Stomach (tissue), 9 donors: ENCODE results near the gene FMN1. TPM values are rescaled to one million over a fixed set of nuclear protein-coding genes. Genes with fewer than 3 reads are reported as not detected.

Experiments
- DNase-seq, 2 donors: peaks; one replicate each; pipeline versions ENCODE4 v3.0.0 to v3.0.0-alpha.2; 2013 to 2019
- H3K27ac ChIP-seq, 5 donors: fragments of 200-600 bp in 4 of 5; sonication (generic) in 4 of 5; one replicate each; pipeline ENCODE4 v1.5.1; 2013 to 2019; ENCODE audit warnings: mild to moderate bottlenecking in 1 of 5, moderate library complexity in 1 of 5
- H3K27me3 ChIP-seq, 3 donors: fragments of 200-600 bp; sonication (generic); one replicate each; pipeline ENCODE4 v1.5.1; 2017 to 2019; ENCODE audit warnings: mixed run types in 1 of 3
- H3K36me3 ChIP-seq, 4 donors: fragments of 200-600 bp; sonication (generic); 1 replicate in 3 of 4; 2 replicates in 1 of 4; pipeline ENCODE4 v1.5.1; 2016 to 2019
- H3K4me1 ChIP-seq, 4 donors: fragments of 200-600 bp; sonication (generic); one replicate each; pipeline ENCODE4 v1.5.1; 2016 to 2019
- H3K4me3 ChIP-seq, 4 donors: fragments of 200-600 bp; sonication (generic) in 3 of 4; one replicate each; pipeline ENCODE4 v1.5.1; 2016 to 2019; ENCODE audit warnings: mild to moderate bottlenecking in 1 of 4
- H3K9me3 ChIP-seq, 4 donors: fragments of 200-600 bp; sonication (generic); one replicate each; pipeline ENCODE4 v1.5.1; 2016 to 2019
- EP300 ChIP-seq: sonication (generic); formaldehyde crosslinking; IDR thresholded peaks from one replicate; pipeline ENCODE4 v1.6.1; 2017; ENCODE audit warnings: antibody characterized with exemption
- POLR2A ChIP-seq, 4 donors: fragments of 450-650 bp; IDR thresholded peaks; one replicate each; pipeline ENCODE4 v1.6.1; 2016; ENCODE audit warnings: antibody characterized with exemption in 4 of 4, control low read depth in 2 of 4, mild to moderate bottlenecking in 1 of 4, moderate library complexity in 1 of 4
- POLR2AphosphoS5 ChIP-seq, 3 donors: sonication (generic); formaldehyde crosslinking; IDR thresholded peaks; one replicate each; pipeline ENCODE4 v1.6.1; 2016; ENCODE audit warnings: antibody characterized with exemption in 3 of 3
- WGBS, 5 donors: extraction: QIAGEN DNeasy Blood & Tissue Kit in 3 of 5; methylation state at CpG; one replicate each; pipeline versions ENCODE4 v1.1.5 to v1.1.7; 2013 to 2018; 5-methylcytosine and 5-hydroxymethylcytosine counted together
- intact Hi-C: fragments of 100-400 bp; cut with DNase I; formaldehyde crosslinking; loops from one replicate; pipeline ENCODE4 v1.15.1; 2023; ENCODE audit warnings: low total_unique reads
- polyA plus RNA-seq, 3 donors: library from polyadenylated mRNA; stranded (reverse); fragments of 200-250 nt; gene quantifications; one replicate each; pipeline ENCODE4 v1.2.3, GENCODE V29; 2013
- total RNA-seq, 5 donors: library from RNA; depleted of rRNA; stranded (reverse); fragments of >200 nt; gene quantifications; one replicate each; pipeline versions ENCODE4 v1.1.0 to v1.2.3, GENCODE V29; 2014 to 2016
- TF ChIP-seq, protein P1 (sequence below), 7 experiments: fragments of 450-650 bp in 4 of 7; fragments of 200-600 bp in 3 of 7; sonication (generic) in 3 of 7; IDR thresholded peaks; one replicate each; pipeline ENCODE4 v1.5.1; 2016 to 2019; ENCODE audit warnings: antibody characterized with exemption in 7 of 7, control low read depth in 2 of 7, mild to moderate bottlenecking in 1 of 7
- donor health status: healthy with polysubstance abuse.
- donor health status: Bipolar disorder and iron deficiency.
- donor health status: healthy.

Gene FMN1
- total and polyA plus RNA-seq, 8 donors = 0.40 to 58.0 (median 22.9) TPM

GRCh38 chr15:33100314-33100713, 94.2 kb downstream of the FMN1 start:
- WGBS, 5 donors = 59 to 78% (median 67%) methylated on average over 3 of the region's 3 CpGs

GRCh38 chr15:33099739-33100138, 94.8 kb downstream of the FMN1 start:
- Histone ChIP-seq H3K9me3 (no peaks in the 10 kb centered on the region), H3K4me3 (no peak overlapping the region), H3K36me3 (no peaks in the 10 kb centered on the region), H3K27ac (no peak overlapping the region), H3K27me3 (no peaks in the 10 kb centered on the region), H3K4me1 (peaks cover 0 to 1% (median 0%) of the 10 kb centered on the region in 4 donors)
- intact Hi-C loops = no loop called here
- TF ChIP-seq POLR2AphosphoS5 (IDR thresholded peaks at IDR 0.05) (no peak), EP300 (no peak), POLR2A (IDR thresholded peaks at IDR 0.05) (no peak)
- TF ChIP-seq, protein P1, sequence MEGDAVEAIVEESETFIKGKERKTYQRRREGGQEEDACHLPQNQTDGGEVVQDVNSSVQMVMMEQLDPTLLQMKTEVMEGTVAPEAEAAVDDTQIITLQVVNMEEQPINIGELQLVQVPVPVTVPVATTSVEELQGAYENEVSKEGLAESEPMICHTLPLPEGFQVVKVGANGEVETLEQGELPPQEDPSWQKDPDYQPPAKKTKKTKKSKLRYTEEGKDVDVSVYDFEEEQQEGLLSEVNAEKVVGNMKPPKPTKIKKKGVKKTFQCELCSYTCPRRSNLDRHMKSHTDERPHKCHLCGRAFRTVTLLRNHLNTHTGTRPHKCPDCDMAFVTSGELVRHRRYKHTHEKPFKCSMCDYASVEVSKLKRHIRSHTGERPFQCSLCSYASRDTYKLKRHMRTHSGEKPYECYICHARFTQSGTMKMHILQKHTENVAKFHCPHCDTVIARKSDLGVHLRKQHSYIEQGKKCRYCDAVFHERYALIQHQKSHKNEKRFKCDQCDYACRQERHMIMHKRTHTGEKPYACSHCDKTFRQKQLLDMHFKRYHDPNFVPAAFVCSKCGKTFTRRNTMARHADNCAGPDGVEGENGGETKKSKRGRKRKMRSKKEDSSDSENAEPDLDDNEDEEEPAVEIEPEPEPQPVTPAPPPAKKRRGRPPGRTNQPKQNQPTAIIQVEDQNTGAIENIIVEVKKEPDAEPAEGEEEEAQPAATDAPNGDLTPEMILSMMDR (IDR thresholded peaks at IDR 0.05) = no peak
- 26 to 57% (median 51%) methylated on average over 1 of the region's 1 CpG for WGBS, 5 donors
- no peak for DNase-seq

More at GRCh38 chr15:33100314-33100713, 94.2 kb downstream of the FMN1 start:
- Histone ChIP-seq H3K27ac (no peak overlapping the region), H3K9me3 (no peaks in the 10 kb centered on the region), H3K4me3 (no peak overlapping the region), H3K36me3 (no peaks in the 10 kb centered on the region), H3K27me3 (no peaks in the 10 kb centered on the region), H3K4me1 (no peaks in the 10 kb centered on the region)
- intact Hi-C loops = no loop called here
- TF ChIP-seq EP300 (no peak), POLR2A (IDR thresholded peaks at IDR 0.05) (no peak), POLR2AphosphoS5 (IDR thresholded peaks at IDR 0.05) (no peak)
- TF ChIP-seq, protein P1 (IDR thresholded peaks at IDR 0.05) = no peak
- no peak for DNase-seq

DNA sequence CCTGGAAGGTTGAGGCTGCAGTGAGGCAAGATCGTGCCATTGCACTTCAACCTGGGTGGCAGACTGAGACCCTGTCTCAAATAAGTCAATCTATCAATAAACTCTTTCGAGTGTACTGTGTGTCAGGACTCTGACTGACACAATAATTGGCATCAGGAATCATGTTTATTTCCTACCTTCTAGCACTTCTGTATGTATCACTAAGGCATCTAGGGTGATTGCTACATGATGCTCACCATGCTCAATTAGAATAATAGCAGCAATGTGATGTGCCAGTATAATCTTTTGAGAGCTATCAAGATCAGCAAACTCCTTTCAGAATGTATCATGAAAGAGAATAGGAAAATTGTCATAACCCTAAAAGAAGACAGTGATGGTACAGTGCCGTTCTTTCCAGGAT, 95.3 kb downstream of the FMN1 start:
- no peak overlapping the region for H3K4me3 ChIP-seq
- no peak overlapping the region for H3K27ac ChIP-seq
- H3K4me1 ChIP-seq = peaks cover 0 to 6% (median 0%) of the 10 kb centered on the region in 4 donors
- 81 to 94% (median 89%) methylated on average over 3 of the region's 3 CpGs for WGBS, 5 donors
- DNase-seq = no peak
- TF ChIP-seq POLR2AphosphoS5 (IDR thresholded peaks at IDR 0.05) = no peak
- TF ChIP-seq POLR2A (IDR thresholded peaks at IDR 0.05) = no peak
- TF ChIP-seq, protein P1 (IDR thresholded peaks at IDR 0.05) = no peak
- no peak for TF ChIP-seq EP300
- H3K36me3 ChIP-seq = no peaks in the 10 kb centered on the region
- no peaks in the 10 kb centered on the region for H3K27me3 ChIP-seq
- H3K9me3 ChIP-seq = no peaks in the 10 kb centered on the region
- intact Hi-C loops = no loop called here

DNA sequence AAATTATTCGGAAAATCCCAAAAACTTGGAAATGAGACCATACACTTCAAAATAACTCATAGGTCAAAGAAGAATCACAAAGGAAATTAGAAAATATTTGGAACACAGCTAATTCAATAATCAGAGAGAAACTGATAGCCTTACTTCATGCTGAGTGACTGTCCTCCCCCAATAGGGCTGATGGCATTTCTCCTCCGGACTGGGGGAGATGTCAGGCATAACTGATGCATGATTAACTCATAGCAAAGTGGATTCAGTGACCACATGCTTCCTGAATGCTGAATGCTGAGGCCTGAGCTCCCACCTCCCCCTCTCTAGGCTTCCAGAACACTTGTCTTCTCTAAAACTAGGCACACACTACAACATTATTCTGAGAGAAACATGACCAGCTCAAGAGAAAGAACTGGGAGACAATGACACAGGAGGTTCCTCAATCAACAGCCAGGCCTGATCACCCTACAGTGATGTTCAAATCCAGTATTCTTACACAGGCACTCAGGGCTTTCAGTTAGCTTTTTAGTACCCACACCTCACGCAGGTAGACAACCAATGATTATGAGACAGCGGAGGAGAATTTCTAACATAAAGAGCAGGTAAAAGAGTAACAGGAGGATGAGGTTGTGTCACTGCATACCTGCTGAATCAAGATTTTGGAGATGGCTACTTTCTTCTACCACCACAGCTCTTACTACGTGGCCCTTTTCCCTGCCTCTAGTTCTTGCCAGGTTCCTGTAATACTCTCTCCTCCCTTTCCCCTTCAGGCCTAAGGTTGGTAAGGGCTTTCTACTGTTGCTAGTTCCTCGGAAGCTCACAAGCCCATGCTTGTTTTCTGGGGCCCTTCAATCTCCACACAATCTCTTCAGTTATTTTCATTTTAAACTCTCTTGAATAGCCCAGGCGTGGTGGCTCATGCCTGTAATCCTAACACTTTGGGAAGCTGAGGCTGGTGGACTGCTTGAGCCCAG, 96.1 kb downstream of the FMN1 start:
- no peak for DNase-seq
- TF ChIP-seq POLR2AphosphoS5 (IDR thresholded peaks at IDR 0.05) (no peak), POLR2A (IDR thresholded peaks at IDR 0.05) (no peak), EP300 (no peak)
- TF ChIP-seq, protein P1 (IDR thresholded peaks at IDR 0.05) = no peak
- intact Hi-C loops = no loop called here
- H3K4me3 ChIP-seq = no peak overlapping the region
- no peaks in the 10 kb centered on the region for H3K9me3 ChIP-seq
- H3K4me1 ChIP-seq = peaks cover 0 to 7% (median 0%) of the 10 kb centered on the region in 4 donors
- no peaks in the 10 kb centered on the region for H3K36me3 ChIP-seq
- H3K27me3 ChIP-seq = no peaks in the 10 kb centered on the region
- WGBS, 5 donors = 83 to 91% (median 85%) methylated on average over 7 of the region's 7 CpGs
- no peak overlapping the region for H3K27ac ChIP-seq
